Astrocyte (in vitro differentiated cells and primary cell): Measurements from ENCODE around the gene RALGDS.

Experiments
- CTCF ChIP-seq: IDR thresholded peaks from 2 replicates; pipeline ENCODE4 v1.5.1; 2011; ENCODE audit warnings: low read depth, mild to moderate bottlenecking, inconsistent platforms, low read length, moderate library complexity; ENCODE audit not compliant: insufficient read depth
- EZH2 ChIP-seq: IDR thresholded peaks from 2 replicates; pipeline ENCODE4 v1.6.1; 2012; ENCODE audit warnings: mild to moderate bottlenecking, low read length, inconsistent platforms; ENCODE audit not compliant: insufficient read depth

GRCh38 chr9:133102190-133103021 lies 18.6 kb downstream of the RALGDS start:
- TF ChIP-seq CTCF (no peak), EZH2 (no peak)
